ENCODE data around the gene UBL4B.

UBL4B gene

DNA sequence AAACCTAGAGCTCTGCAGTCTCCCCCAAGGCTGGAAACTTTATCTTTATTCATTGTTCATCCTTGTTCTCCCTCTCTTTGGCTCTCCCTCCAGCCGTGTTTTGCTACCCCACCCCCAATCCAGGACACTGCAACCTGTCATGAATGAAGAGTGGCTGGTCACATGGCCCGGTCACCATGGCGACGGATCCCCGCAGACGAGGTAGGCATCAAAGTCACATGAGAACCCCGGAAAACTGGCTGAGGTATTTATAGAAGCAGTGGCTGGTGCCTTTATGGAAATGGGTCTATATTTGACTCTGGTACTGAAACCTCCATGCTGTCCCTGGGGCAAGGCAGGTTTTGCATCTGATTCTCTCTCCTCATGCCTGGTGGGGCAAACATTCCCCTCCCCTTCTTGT, 24.7 kb downstream of the UBL4B start:
- ATAC-seq (replicated peaks) (peak; percentile 45 to 57), DNase-seq (no peak)
- no peak overlapping the region for H3K27ac Mint-ChIP-seq
- H3K4me1 Mint-ChIP-seq: peaks cover 11 to 13% of the 10 kb centered on the region in 2 donors
- peaks cover 45 to 50% of the 10 kb centered on the region in 2 donors for H3K27me3 Mint-ChIP-seq
- H3K36me3 Mint-ChIP-seq: no peaks in the 10 kb centered on the region
- peaks cover 0 to 2% of the 10 kb centered on the region in 2 donors for H3K9me3 Mint-ChIP-seq
- no peak overlapping the region for H3K4me3 Mint-ChIP-seq

GRCh38 chr1:110138956-110139355, 26.7 kb downstream of the UBL4B start:
- Mint-ChIP-seq H3K4me1 (peaks cover 11 to 13% of the 10 kb centered on the region in 2 donors), H3K27ac (no peak overlapping the region), H3K36me3 (no peaks in the 10 kb centered on the region), H3K4me3 (no peak overlapping the region), H3K9me3 (peaks cover 0 to 2% of the 10 kb centered on the region in 2 donors), H3K27me3 (peaks cover 48 to 52% of the 10 kb centered on the region in 2 donors)
- no peak for ATAC-seq (replicated peaks)
- DNase-seq: no peak

DNA sequence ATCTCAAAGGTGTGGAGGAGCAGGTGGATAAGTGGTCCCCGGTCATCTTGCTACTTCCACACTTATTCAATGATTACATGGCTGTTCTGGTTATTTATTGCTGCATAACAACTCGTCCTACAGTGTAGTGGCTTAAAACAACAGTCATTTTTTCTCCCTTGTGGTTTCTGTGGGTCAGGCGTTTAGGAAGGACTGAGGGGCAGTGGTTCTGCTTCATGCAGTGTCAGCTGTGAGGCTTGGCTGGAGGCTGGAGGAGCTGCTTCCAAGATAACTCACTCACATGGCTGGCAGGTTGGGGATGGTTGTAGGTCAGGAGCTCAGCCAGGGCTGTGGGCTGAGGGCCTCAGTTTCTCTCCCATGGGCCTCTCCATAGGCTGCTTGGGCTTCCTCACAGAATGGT, 32.1 kb downstream of the UBL4B start:
- no peak overlapping the region for H3K4me3 Mint-ChIP-seq
- ATAC-seq (replicated peaks) (peak in 1 of 2 donors; percentile 31), DNase-seq (no peak)
- H3K36me3 Mint-ChIP-seq: no peaks in the 10 kb centered on the region
- H3K27me3 Mint-ChIP-seq: peaks cover 20 to 25% of the 10 kb centered on the region in 2 donors
- H3K4me1 Mint-ChIP-seq: no peaks in the 10 kb centered on the region
- peaks cover 0 to 2% of the 10 kb centered on the region in 2 donors for H3K9me3 Mint-ChIP-seq
- H3K27ac Mint-ChIP-seq: no peak overlapping the region

DNA sequence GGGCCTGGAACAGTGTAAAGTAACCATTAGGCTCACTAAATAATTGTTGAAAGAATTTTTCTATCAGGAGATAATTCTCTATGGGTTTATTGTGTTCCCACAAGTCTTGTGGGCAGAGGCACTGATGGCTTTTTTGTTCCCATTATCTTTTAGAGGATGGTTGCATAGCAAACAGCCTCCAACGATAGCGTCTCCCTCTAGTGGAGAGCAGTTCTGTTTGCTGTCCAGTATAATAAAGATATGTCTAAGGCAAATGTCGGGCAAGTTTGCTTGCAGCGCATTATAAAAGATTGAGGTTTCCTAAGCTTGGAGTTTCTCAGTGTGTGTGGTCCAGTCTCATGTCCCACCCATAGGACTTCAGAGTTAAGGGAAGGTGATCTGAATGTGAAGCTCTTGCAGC, 36.7 kb downstream of the UBL4B start:
- Mint-ChIP-seq H3K36me3 (no peaks in the 10 kb centered on the region), H3K27ac (no peak overlapping the region), H3K4me1 (peaks cover 0 to 2% of the 10 kb centered on the region in 2 donors), H3K27me3 (peaks cover 33 to 39% of the 10 kb centered on the region in 2 donors), H3K9me3 (no peaks in the 10 kb centered on the region), H3K4me3 (no peak overlapping the region)
- DNase-seq (no peak), ATAC-seq (replicated peaks) (no peak)

GRCh38 chr1:110150330-110151174, 38.3 kb downstream of the UBL4B start, which contains the start of gene SLC6A17:
SLC6A17 (plus strand) TSS chr1:110150494; CDS start chr1:110166930, 16,436 bp downstream.
- Mint-ChIP-seq H3K27me3 (peaks cover 45 to 48% of the 10 kb centered on the region in 2 donors), H3K27ac (no peak within 1 kb of the TSS), H3K4me3 (peak within 1 kb of the TSS; percentile 39 to 59), H3K9me3 (no peaks in the 10 kb centered on the region), H3K36me3 (no peaks in the 10 kb centered on the region), H3K4me1 (peaks cover 0 to 2% of the 10 kb centered on the region in 2 donors)
- peak; percentile 47 for DNase-seq
- peak; percentile 88 to 93 for ATAC-seq (replicated peaks)

DNA sequence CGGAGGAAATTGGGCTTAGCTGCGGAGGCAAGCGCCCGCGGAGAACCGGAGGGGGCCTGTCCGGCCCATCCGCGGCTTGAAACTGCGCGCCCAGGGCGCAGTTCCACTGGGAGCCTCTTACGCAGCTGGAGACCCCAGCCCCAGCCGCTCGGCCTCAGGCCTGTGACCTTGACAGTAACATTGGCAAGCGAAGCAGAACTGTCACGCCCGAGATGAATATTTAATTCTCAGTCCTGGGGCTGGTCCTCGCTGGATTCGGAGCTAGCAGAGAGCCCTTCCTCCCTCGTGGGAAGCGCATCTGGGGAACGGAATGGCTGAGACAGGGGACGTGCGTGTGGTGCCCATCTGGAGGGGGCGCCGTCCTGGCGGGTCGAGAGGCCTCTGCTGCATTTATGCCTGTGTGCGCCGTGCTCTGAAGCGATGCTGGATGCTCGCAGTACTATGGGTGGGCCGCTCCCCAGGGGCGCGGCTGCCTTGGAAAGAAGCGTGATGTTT, 39.0 kb downstream of the UBL4B start:
- Mint-ChIP-seq H3K27ac (no peak overlapping the region), H3K4me1 (peaks cover 0 to 2% of the 10 kb centered on the region in 2 donors), H3K9me3 (no peaks in the 10 kb centered on the region), H3K27me3 (peaks cover 52 to 53% of the 10 kb centered on the region in 2 donors), H3K36me3 (no peaks in the 10 kb centered on the region), H3K4me3 (peak overlapping the region; percentile 39 to 59)
- ATAC-seq (replicated peaks) (no peak), DNase-seq (no peak)

- no peak overlapping the region for H3K4me3 Mint-ChIP-seq
- no peaks in the 10 kb centered on the region for H3K36me3 Mint-ChIP-seq
- ATAC-seq (replicated peaks) (no peak), DNase-seq (no peak)
- H3K27me3 Mint-ChIP-seq: peaks cover 61 to 62% of the 10 kb centered on the region in 2 donors
- no peak overlapping the region for H3K27ac Mint-ChIP-seq
- H3K9me3 Mint-ChIP-seq: peaks cover 0 to 1% of the 10 kb centered on the region in 2 donors
- H3K4me1 Mint-ChIP-seq: peaks cover 0 to 2% of the 10 kb centered on the region in 2 donors
Observed at GRCh38 chr1:110152133-110152785, 40.0 kb downstream of the UBL4B start.

DNA sequence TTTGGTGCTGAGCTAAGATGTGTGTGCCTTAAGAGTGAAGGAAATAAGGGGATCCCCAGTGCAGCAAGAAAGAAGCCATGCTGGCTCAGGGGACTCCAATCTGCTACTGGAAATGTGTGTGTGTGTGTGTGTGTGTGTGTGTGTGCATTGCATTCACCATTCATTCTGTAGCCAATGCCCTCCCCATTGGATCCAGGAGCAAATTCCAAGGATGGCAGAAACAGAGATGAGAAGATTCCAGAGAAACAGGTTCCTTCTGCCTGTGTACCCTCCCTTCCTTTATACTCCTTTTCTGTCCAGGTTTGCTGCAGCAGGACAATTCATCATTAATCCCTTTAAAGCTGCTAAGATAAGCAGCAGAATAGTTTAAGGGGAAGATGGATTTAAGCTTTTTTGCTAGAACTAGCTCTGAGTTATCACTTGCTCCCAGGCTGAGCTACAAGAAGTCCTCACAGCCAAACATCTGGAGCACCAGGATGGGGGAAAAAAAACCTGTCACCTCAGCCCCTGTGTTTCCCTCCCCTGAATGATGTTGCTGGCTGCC, 41.2 kb downstream of the UBL4B start:
- Mint-ChIP-seq H3K27ac (no peak overlapping the region), H3K4me3 (no peak overlapping the region), H3K27me3 (peaks cover 67 to 73% of the 10 kb centered on the region in 2 donors), H3K4me1 (peaks cover 0 to 2% of the 10 kb centered on the region in 2 donors), H3K36me3 (peaks cover 0 to 3% of the 10 kb centered on the region in 2 donors), H3K9me3 (peaks cover 0 to 5% of the 10 kb centered on the region in 2 donors)
- ATAC-seq (replicated peaks): no peak
- DNase-seq: no peak

DNA sequence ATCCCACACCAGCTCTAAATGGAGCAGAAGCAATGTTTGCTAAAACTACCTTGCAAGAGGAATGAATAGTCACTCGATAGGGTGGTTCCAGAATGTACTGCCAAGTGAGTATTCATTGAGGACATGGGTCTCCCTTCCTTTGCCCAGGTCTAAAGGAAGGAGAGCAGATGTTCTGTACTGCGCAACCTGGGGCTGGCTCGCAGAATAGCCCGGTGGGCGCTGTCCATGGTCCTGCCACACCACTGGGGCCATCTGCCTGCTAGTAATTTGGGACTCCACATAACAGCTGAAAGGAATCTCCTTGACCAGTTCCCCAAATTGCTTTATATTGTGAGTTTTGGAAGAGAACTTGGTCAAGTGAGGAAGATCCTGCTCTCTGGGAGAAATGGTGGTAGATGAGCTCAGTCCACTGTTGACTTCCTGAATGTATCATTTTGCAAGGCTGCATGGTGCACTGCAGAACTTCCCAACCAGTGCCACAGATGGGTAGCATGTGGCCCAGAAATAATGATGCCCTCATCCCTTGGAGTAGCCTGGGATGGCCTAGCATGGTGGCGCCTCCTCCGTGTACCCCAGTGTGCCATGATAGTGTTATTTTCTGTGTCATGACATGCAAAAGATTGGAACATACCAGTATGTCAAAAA, 43.8 kb downstream of the UBL4B start:
- peak; percentile 38 to 42 for ATAC-seq (replicated peaks)
- peaks cover 0 to 3% of the 10 kb centered on the region in 2 donors for H3K36me3 Mint-ChIP-seq

GRCh38 chr1:110158261-110158660, 46.0 kb downstream of the UBL4B start:
- H3K27me3 Mint-ChIP-seq: peaks cover 44 to 80% of the 10 kb centered on the region in 2 donors
- no peak for DNase-seq

More for the DNA sequence above, 43.8 kb downstream of the UBL4B start:
- Mint-ChIP-seq H3K27me3 (peaks cover 63 to 83% of the 10 kb centered on the region in 2 donors), H3K9me3 (peaks cover 0 to 5% of the 10 kb centered on the region in 2 donors), H3K27ac (no peak overlapping the region), H3K4me1 (peaks cover 0 to 5% of the 10 kb centered on the region in 2 donors), H3K4me3 (no peak overlapping the region)
- no peak for DNase-seq

DNA sequence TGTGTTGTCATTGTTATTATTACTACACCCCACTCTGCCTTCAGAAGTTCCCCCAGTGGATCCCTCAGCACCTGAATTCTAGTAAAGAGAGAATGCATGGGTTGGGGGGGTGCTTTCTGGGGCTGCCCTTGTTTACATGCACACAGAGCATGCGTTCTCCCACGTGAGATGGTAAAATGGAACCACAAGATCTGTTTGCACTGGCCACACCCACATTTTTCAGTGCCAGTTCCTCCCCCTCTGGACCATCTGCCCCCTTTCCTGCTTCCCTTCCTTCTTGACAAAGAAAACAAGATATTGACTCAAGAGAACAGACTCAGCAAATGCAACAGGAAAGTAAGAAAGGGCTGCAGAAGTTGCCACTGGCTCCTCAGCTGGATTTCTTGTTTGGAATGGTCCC, 46.9 kb downstream of the UBL4B start:
- Mint-ChIP-seq H3K4me1 (peaks cover 0 to 5% of the 10 kb centered on the region in 2 donors), H3K27me3 (peaks cover 40 to 79% of the 10 kb centered on the region in 2 donors), H3K4me3 (no peak overlapping the region), H3K36me3 (peaks cover 3% of the 10 kb centered on the region in 2 donors), H3K9me3 (peaks cover 0 to 7% of the 10 kb centered on the region in 2 donors), H3K27ac (no peak overlapping the region)
- DNase-seq: no peak
- ATAC-seq (replicated peaks): no peak

More at GRCh38 chr1:110158261-110158660, 46.0 kb downstream of the UBL4B start:
- H3K27ac Mint-ChIP-seq: no peak overlapping the region
- H3K36me3 Mint-ChIP-seq: peaks cover 3% of the 10 kb centered on the region in 2 donors
- peaks cover 0 to 7% of the 10 kb centered on the region in 2 donors for H3K9me3 Mint-ChIP-seq
- no peak overlapping the region for H3K4me3 Mint-ChIP-seq
- H3K4me1 Mint-ChIP-seq: peaks cover 0 to 5% of the 10 kb centered on the region in 2 donors
- ATAC-seq (replicated peaks): no peak

- peaks cover 3% of the 10 kb centered on the region in 2 donors for H3K36me3 Mint-ChIP-seq
- no peak overlapping the region for H3K4me3 Mint-ChIP-seq
- ATAC-seq (replicated peaks) (no peak), DNase-seq (no peak)
- H3K27me3 Mint-ChIP-seq: peaks cover 28 to 73% of the 10 kb centered on the region in 2 donors
- peak overlapping the region; percentile 0 for H3K27ac Mint-ChIP-seq
- H3K4me1 Mint-ChIP-seq: peaks cover 0 to 5% of the 10 kb centered on the region in 2 donors
- H3K9me3 Mint-ChIP-seq: peaks cover 0 to 7% of the 10 kb centered on the region in 2 donors
Observed at GRCh38 chr1:110160538-110161100, 48.4 kb downstream of the UBL4B start.

GRCh38 chr1:110161165-110161564, 48.9 kb downstream of the UBL4B start:
- ATAC-seq (replicated peaks) (no peak), DNase-seq (no peak)
- Mint-ChIP-seq H3K4me3 (no peak overlapping the region), H3K27me3 (peaks cover 24 to 68% of the 10 kb centered on the region in 2 donors), H3K36me3 (peaks cover 3% of the 10 kb centered on the region in 2 donors), H3K4me1 (peaks cover 0 to 5% of the 10 kb centered on the region in 2 donors), H3K9me3 (peaks cover 0 to 7% of the 10 kb centered on the region in 2 donors), H3K27ac (no peak overlapping the region)

Measured in stimulated activated naive B cell treated with anti-CD40 and anti-IgM and Interleukin-4, amounts not matched to agents 10 μg/mL and 1 μg/mL and 100 μg/mL, for 72 hours (primary cell).